ENCODE data around the gene MPLKIP. TPM values are rescaled to one million over a fixed set of nuclear protein-coding genes. Genes with fewer than 3 reads are reported as not detected.
A peak's percentile ranks its signal among the peaks of the same experiment; 100 is the strongest.
"Not testable (repeated sequence)": the region's sequence is repeated elsewhere in the genome, so short reads cannot be mapped to it uniquely, and the experiment has no call there.

The MPLKIP gene
- total RNA-seq, 1 experiment from 2014 or later: 43.8 TPM

- H3K27ac ChIP-seq (ENCODE audit: low read depth, low read length, poor library complexity, severe bottlenecking): peak overlapping the region; percentile 95
Measured at GRCh38 chr7:40133561-40134427, 628 bp downstream of the MPLKIP start.

GRCh38 chr7:40122940-40123254 lies 11.5 kb downstream of the MPLKIP start:
- H3K27ac ChIP-seq (ENCODE audit: low read depth, low read length, poor library complexity, severe bottlenecking): no peak overlapping the region
- TF ChIP-seq EZH2 (IDR thresholded peaks at IDR 0.05; ENCODE audit: borderline replicate concordance, low read depth, low read length, poor library complexity, severe bottlenecking): no peak
- TF ChIP-seq, protein P1, sequence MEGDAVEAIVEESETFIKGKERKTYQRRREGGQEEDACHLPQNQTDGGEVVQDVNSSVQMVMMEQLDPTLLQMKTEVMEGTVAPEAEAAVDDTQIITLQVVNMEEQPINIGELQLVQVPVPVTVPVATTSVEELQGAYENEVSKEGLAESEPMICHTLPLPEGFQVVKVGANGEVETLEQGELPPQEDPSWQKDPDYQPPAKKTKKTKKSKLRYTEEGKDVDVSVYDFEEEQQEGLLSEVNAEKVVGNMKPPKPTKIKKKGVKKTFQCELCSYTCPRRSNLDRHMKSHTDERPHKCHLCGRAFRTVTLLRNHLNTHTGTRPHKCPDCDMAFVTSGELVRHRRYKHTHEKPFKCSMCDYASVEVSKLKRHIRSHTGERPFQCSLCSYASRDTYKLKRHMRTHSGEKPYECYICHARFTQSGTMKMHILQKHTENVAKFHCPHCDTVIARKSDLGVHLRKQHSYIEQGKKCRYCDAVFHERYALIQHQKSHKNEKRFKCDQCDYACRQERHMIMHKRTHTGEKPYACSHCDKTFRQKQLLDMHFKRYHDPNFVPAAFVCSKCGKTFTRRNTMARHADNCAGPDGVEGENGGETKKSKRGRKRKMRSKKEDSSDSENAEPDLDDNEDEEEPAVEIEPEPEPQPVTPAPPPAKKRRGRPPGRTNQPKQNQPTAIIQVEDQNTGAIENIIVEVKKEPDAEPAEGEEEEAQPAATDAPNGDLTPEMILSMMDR (conservative IDR thresholded peaks at IDR 0.05; ENCODE audit: low read depth, low read length): no peak
- H3K27me3 ChIP-seq (replicated peaks; ENCODE audit: insufficient read depth, low read depth, low read length, poor library complexity): no peaks in the 10 kb centered on the region
- intact Hi-C loops (cut with micrococcal nuclease; ENCODE audit: unreplicated experiment): no loop called here
- no peak overlapping the region for H3K4me3 ChIP-seq (ENCODE audit: low read depth, low read length, poor library complexity, severe bottlenecking)
- H3K9me3 ChIP-seq (ENCODE audit: low read depth, low read length, poor library complexity, severe bottlenecking): no peaks in the 10 kb centered on the region
- ChIA-PET CTCF (no interaction called here), POLR2A (ENCODE audit: low non-redundant PET) (no interaction called here)
- H3K36me3 ChIP-seq (ENCODE audit: insufficient read depth, low read length, poor library complexity, severe bottlenecking): no peaks in the 10 kb centered on the region
- no peak for DNase-seq (ENCODE audit: low spot score)
- BruUV-seq (replicated peaks): no TSS peak
- no peaks in the 10 kb centered on the region for H3K4me1 ChIP-seq (ENCODE audit: insufficient read depth, low read length, poor library complexity, severe bottlenecking)

More at GRCh38 chr7:40133561-40134427, 628 bp downstream of the MPLKIP start:
- CTCF ChIA-PET: interaction anchor here (0.6 to 1.1 kb wide), 2 partner anchors 44 to 182 kb away, joined by 3 to 4 read pairs; no protein-coding TSS in a partner anchor
- H3K27me3 ChIP-seq (replicated peaks; ENCODE audit: insufficient read depth, low read depth, low read length, poor library complexity): no peaks in the 10 kb centered on the region
- no peak for DNase-seq (ENCODE audit: low spot score)
- H3K9me3 ChIP-seq (ENCODE audit: low read depth, low read length, poor library complexity, severe bottlenecking): no peaks in the 10 kb centered on the region
- H3K36me3 ChIP-seq (ENCODE audit: insufficient read depth, low read length, poor library complexity, severe bottlenecking): no peaks in the 10 kb centered on the region
- H3K4me1 ChIP-seq (ENCODE audit: insufficient read depth, low read length, poor library complexity, severe bottlenecking): peaks cover 9% of the 10 kb centered on the region
- intact Hi-C loops (cut with micrococcal nuclease; ENCODE audit: unreplicated experiment): loop anchor here (2.0 kb wide), 1 partner anchor 237 kb away; no protein-coding TSS in a partner anchor
- POLR2A ChIA-PET (ENCODE audit: low non-redundant PET): interaction anchor here (0.7 kb wide), 1 partner anchor 184 kb away, joined by 8 read pairs; the partner anchor contains the start of gene CDK13
- TF ChIP-seq, protein P1 (conservative IDR thresholded peaks at IDR 0.05; ENCODE audit: low read depth, low read length): no peak
- TF ChIP-seq EZH2 (IDR thresholded peaks at IDR 0.05; ENCODE audit: borderline replicate concordance, low read depth, low read length, poor library complexity, severe bottlenecking): no peak
- BruUV-seq (replicated peaks): TSS peak; percentile 76
- H3K4me3 ChIP-seq (ENCODE audit: low read depth, low read length, poor library complexity, severe bottlenecking): peak overlapping the region; percentile 95

GRCh38 chr7:40122100-40122939 lies 12.1 kb downstream of the MPLKIP start:
- POLR2A ChIA-PET (ENCODE audit: low non-redundant PET); CTCF ChIA-PET: not testable (repeated sequence)

More at GRCh38 chr7:40122100-40122939, 12.1 kb downstream of the MPLKIP start:
- H3K27me3 ChIP-seq (replicated peaks; ENCODE audit: insufficient read depth, low read depth, low read length, poor library complexity); H3K4me1 ChIP-seq (ENCODE audit: insufficient read depth, low read length, poor library complexity, severe bottlenecking); H3K9me3 ChIP-seq (ENCODE audit: low read depth, low read length, poor library complexity, severe bottlenecking); H3K27ac ChIP-seq (ENCODE audit: low read depth, low read length, poor library complexity, severe bottlenecking); DNase-seq (ENCODE audit: low spot score); BruUV-seq (replicated peaks); H3K36me3 ChIP-seq (ENCODE audit: insufficient read depth, low read length, poor library complexity, severe bottlenecking); H3K4me3 ChIP-seq (ENCODE audit: low read depth, low read length, poor library complexity, severe bottlenecking); intact Hi-C loops (cut with micrococcal nuclease; ENCODE audit: unreplicated experiment): not testable (repeated sequence)

Data from A673 (cell line).